ENCODE results near the gene GMDS. TPM values are rescaled to one million over a fixed set of nuclear protein-coding genes. Genes with fewer than 3 reads are reported as not detected.

The GMDS gene
- total RNA-seq, 2 donors from 2014 or later: 25.4 to 29.5 TPM

DNA sequence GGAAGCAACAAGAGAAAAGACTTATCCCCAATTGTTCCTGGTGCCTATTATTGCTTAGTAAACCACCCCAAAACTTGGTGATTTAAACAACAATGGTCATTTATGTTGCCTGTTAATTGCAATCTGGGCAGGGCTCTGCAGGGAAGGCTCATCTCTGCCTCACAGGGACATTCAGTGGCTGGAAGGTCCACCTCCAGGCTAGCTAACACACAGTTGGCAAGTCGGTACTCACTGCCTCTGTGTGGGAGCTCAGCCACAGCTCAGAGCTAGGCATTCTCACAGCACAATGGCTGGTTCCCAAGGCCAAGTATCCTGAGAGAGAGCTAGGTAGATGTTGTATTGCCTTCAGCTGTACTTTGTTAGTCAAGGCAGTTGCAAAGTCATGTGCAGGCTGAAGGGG lies 18.5 kb upstream of the GMDS start:
- Histone ChIP-seq H3K27me3 (ENCODE audit: control insufficient read depth, insufficient read depth, low read length, poor library complexity, severe bottlenecking) (no peaks in the 10 kb centered on the region), H3K27ac (ENCODE audit: low read depth, low read length) (no peak overlapping the region), H3K9me3 (ENCODE audit: control insufficient read depth, low read length) (no peaks in the 10 kb centered on the region), H3K4me3 (ENCODE audit: low read length) (no peak overlapping the region), H3K36me3 (ENCODE audit: control insufficient read depth, insufficient read depth, low read length) (no peaks in the 10 kb centered on the region), H3K9ac (ENCODE audit: extremely low read depth, low read length, poor library complexity, severe bottlenecking) (no peak overlapping the region), H3K4me1 (ENCODE audit: control insufficient read depth, insufficient read depth, low read length) (no peaks in the 10 kb centered on the region)
- no peak overlapping the region for H3K27ac Mint-ChIP-seq
- DNase-seq: no peak
- no peaks in the 10 kb centered on the region for H3K9me3 Mint-ChIP-seq
- WGBS, 2 experiments (ENCODE audit: insufficient coverage in 1 of 2, insufficient read length in 1 of 2): 86 to 100% methylated on average over 1 of the region's 1 CpG
- peaks cover 4% of the 10 kb centered on the region for H3K4me1 Mint-ChIP-seq
- TF ChIP-seq, protein P1, sequence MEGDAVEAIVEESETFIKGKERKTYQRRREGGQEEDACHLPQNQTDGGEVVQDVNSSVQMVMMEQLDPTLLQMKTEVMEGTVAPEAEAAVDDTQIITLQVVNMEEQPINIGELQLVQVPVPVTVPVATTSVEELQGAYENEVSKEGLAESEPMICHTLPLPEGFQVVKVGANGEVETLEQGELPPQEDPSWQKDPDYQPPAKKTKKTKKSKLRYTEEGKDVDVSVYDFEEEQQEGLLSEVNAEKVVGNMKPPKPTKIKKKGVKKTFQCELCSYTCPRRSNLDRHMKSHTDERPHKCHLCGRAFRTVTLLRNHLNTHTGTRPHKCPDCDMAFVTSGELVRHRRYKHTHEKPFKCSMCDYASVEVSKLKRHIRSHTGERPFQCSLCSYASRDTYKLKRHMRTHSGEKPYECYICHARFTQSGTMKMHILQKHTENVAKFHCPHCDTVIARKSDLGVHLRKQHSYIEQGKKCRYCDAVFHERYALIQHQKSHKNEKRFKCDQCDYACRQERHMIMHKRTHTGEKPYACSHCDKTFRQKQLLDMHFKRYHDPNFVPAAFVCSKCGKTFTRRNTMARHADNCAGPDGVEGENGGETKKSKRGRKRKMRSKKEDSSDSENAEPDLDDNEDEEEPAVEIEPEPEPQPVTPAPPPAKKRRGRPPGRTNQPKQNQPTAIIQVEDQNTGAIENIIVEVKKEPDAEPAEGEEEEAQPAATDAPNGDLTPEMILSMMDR (conservative IDR thresholded peaks at IDR 0.05): no peak
- H3K36me3 Mint-ChIP-seq (ENCODE audit: low read depth): peaks cover 8% of the 10 kb centered on the region
- no peak overlapping the region for H3K4me3 Mint-ChIP-seq
- H3K27me3 Mint-ChIP-seq (ENCODE audit: insufficient read depth): no peaks in the 10 kb centered on the region

DNA sequence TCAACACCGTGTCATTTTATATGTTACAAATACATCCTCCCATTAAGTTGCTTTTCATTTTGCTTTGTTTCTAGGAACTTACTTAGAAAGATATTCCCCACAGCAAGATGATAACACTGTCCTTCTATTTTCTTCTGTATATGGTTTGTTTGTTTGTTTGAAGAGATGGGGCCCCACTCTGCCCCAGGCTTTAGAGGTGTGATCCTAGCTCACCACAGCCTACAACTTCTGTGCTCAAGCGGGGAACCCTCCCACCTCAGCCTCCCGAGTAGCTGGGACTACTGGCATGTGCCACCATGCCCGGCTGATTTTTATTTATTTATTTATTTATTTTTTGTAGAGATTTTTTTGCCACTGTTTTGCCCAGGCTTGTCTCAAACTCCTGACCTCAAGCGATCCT lies 14.2 kb upstream of the GMDS start:
- no peaks in the 10 kb centered on the region for H3K4me1 ChIP-seq (ENCODE audit: control insufficient read depth, insufficient read depth, low read length)
- no peaks in the 10 kb centered on the region for H3K9me3 Mint-ChIP-seq
- no peak for DNase-seq
- H3K27me3 ChIP-seq (ENCODE audit: control insufficient read depth, insufficient read depth, low read length, poor library complexity, severe bottlenecking): no peaks in the 10 kb centered on the region
- 92 to 100% methylated on average over 1 to 4 of the region's 5 CpGs for WGBS, 2 experiments (ENCODE audit: insufficient coverage in 1 of 2, insufficient read length in 1 of 2)
- TF ChIP-seq, protein P1 (conservative IDR thresholded peaks at IDR 0.05): no peak
- H3K4me1 Mint-ChIP-seq: no peaks in the 10 kb centered on the region
- no peak overlapping the region for H3K27ac Mint-ChIP-seq
- H3K9me3 ChIP-seq (ENCODE audit: control insufficient read depth, low read length): no peaks in the 10 kb centered on the region
- H3K4me3 Mint-ChIP-seq: no peak overlapping the region
- H3K4me3 ChIP-seq (ENCODE audit: low read length): no peak overlapping the region
- no peak overlapping the region for H3K9ac ChIP-seq (ENCODE audit: extremely low read depth, low read length, poor library complexity, severe bottlenecking)
- peaks cover 3% of the 10 kb centered on the region for H3K36me3 ChIP-seq (ENCODE audit: control insufficient read depth, insufficient read depth, low read length)
- H3K27me3 Mint-ChIP-seq (ENCODE audit: insufficient read depth): no peaks in the 10 kb centered on the region
- peaks cover 22% of the 10 kb centered on the region for H3K36me3 Mint-ChIP-seq (ENCODE audit: low read depth)
- H3K27ac ChIP-seq (ENCODE audit: low read depth, low read length): no peak overlapping the region

DNA sequence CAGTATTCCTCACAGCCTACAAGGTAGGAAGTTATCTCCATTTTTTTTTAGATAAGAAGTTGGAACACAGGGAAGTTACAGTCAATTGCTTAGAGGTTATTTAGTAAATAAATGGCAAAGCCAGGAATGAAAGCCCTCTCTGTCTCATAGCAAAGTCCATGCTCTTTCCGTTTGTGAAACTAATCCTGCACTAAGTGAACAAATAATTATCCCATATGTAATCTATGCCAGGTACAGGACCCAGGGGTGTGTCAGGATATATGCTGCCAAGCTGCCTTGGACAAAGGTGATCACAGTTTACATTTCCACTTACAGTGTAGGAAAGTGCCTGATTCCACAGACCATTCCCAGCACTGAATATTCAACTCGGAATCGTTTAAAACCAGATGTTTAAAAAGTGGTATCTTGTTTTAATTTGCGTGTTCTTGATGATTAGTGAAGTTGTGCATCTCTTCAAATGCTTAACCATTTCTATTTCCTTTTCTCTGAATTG lies 13.6 kb upstream of the GMDS start:
- WGBS, 2 experiments (ENCODE audit: insufficient coverage in 1 of 2, insufficient read length in 1 of 2): 86% methylated on average over 4 of the region's 4 CpGs; no CpG with 5 or more reads in 1 of the 2 experiments
- H3K27ac ChIP-seq (ENCODE audit: low read depth, low read length): no peak overlapping the region
- H3K9me3 ChIP-seq (ENCODE audit: control insufficient read depth, low read length): no peaks in the 10 kb centered on the region
- H3K4me1 ChIP-seq (ENCODE audit: control insufficient read depth, insufficient read depth, low read length): no peaks in the 10 kb centered on the region
- no peaks in the 10 kb centered on the region for H3K27me3 ChIP-seq (ENCODE audit: control insufficient read depth, insufficient read depth, low read length, poor library complexity, severe bottlenecking)
- Mint-ChIP-seq H3K4me1 (no peaks in the 10 kb centered on the region), H3K27me3 (ENCODE audit: insufficient read depth) (no peaks in the 10 kb centered on the region), H3K27ac (no peak overlapping the region), H3K4me3 (no peak overlapping the region), H3K36me3 (ENCODE audit: low read depth) (peaks cover 27% of the 10 kb centered on the region), H3K9me3 (no peaks in the 10 kb centered on the region)
- no peak overlapping the region for H3K9ac ChIP-seq (ENCODE audit: extremely low read depth, low read length, poor library complexity, severe bottlenecking)
- TF ChIP-seq, protein P1 (conservative IDR thresholded peaks at IDR 0.05): no peak
- DNase-seq: no peak
- H3K36me3 ChIP-seq (ENCODE audit: control insufficient read depth, insufficient read depth, low read length): peaks cover 7% of the 10 kb centered on the region
- no peak overlapping the region for H3K4me3 ChIP-seq (ENCODE audit: low read length)

Measured in endodermal cell (in vitro differentiated cells).